Heart right ventricle (tissue), 16 donors: ENCODE results near the gene CLBA1. TPM values are rescaled to one million over a fixed set of nuclear protein-coding genes. Genes with fewer than 3 reads are reported as not detected.

Experiments used
- ATAC-seq, 8 donors: fragments of 200-7000 bp; cut with Tn5 transposase; one replicate each; pipeline ENCODE4 v1.9.1; 2020; ENCODE audit warnings: mild to moderate bottlenecking in 8 of 8, moderate library complexity in 8 of 8, moderate number of reproducible peaks in 1 of 8
- DNase-seq, 2 donors: peaks; one replicate each; pipeline ENCODE4 v3.0.0-alpha.2; 2020
- H3K27ac ChIP-seq, 10 donors: fragments of 200-600 bp; sonication (generic) in 2 of 10; one replicate each; pipeline versions ENCODE4 v1.5.0 to v1.8.0; 2020 to 2022; ENCODE audit warnings: mild to moderate bottlenecking in 3 of 10
- H3K27me3 ChIP-seq, 7 donors: fragments of 200-600 bp; one replicate each; pipeline ENCODE4 v1.8.0; 2021 to 2022; ENCODE audit warnings: mild to moderate bottlenecking in 2 of 7
- H3K36me3 ChIP-seq, 9 donors: fragments of 200-600 bp; sonication (generic) in 1 of 9; one replicate each; pipeline versions ENCODE4 v1.5.0 to v1.8.0; 2020 to 2022; ENCODE audit warnings: mild to moderate bottlenecking in 2 of 9
- H3K4me1 ChIP-seq, 9 donors: fragments of 200-600 bp; sonication (generic) in 1 of 9; one replicate each; pipeline versions ENCODE4 v1.5.0 to v1.8.0; 2020 to 2022; ENCODE audit warnings: mild to moderate bottlenecking in 4 of 9
- H3K4me3 ChIP-seq, 10 donors: fragments of 200-600 bp; sonication (generic) in 2 of 10; one replicate each; pipeline versions ENCODE4 v1.5.0 to v1.8.0; 2020 to 2022; ENCODE audit warnings: mild to moderate bottlenecking in 7 of 10, moderate library complexity in 2 of 10
- H3K9me3 ChIP-seq, 11 donors: fragments of 200-600 bp in 10 of 11; sonication (generic) in 2 of 11; one replicate each; pipeline versions ENCODE4 v1.5.0 to v1.8.0; 2013 to 2022; ENCODE audit warnings: mild to moderate bottlenecking in 2 of 11, control low read depth in 1 of 11, moderate library complexity in 1 of 11
- CTCF ChIP-seq, 9 donors: fragments of 200-600 bp; sonication (generic) in 2 of 9; IDR thresholded peaks; one replicate each; pipeline versions ENCODE4 v1.5.0 to v1.8.0; 2021 to 2022; ENCODE audit warnings: antibody characterized with exemption in 9 of 9, mild to moderate bottlenecking in 5 of 9, moderate library complexity in 1 of 9
- WGBS, 2 donors: extraction: QIAGEN DNeasy Blood & Tissue Kit; methylation state at CpG; one replicate each; pipeline ENCODE4 v1.1.7; 2013; ENCODE audit warnings: inconsistent platforms in 1 of 2; 5-methylcytosine and 5-hydroxymethylcytosine counted together
- intact Hi-C, 10 donors: fragments of 100-400 bp; cut with DNase I; formaldehyde crosslinking; loops; one replicate each; pipeline versions ENCODE4 v1.11.1 to v1.14.2; 2022
- polyA plus RNA-seq, 2 donors: library from polyadenylated mRNA; stranded (reverse); fragments of 200-250 nt; gene quantifications; one replicate each; pipeline ENCODE4 v1.2.3, GENCODE V29; 2013
- total RNA-seq, 10 donors: library from RNA; stranded (reverse); fragmentation: NEBNext Ultra II Directional in 3 of 10; extraction: Animal tissue kit (Norgen Biotek cat#: 25700) in 3 of 10; gene quantifications; one replicate each; pipeline versions ENCODE4 v1.2.1 to v1.2.4, GENCODE V29; 2021 to 2023
- donor health status: Arrhythmogenic right ventricular cardiomyopathy.
- donor health status: ischemic (EF 13 %, LVEDD 7.1; RV severe dilation, severe dysfunction).
- donor health status: healthy with polysubstance abuse.
- donor health status: DM: no; HTN: yes; CAD: no.
- donor health status: DM: no; HTN: no; CAD: no.
- donor health status: ischemic (EF 25% LVEDD 6.9; RV normal size, moderate dysfunction).
- donor health status: ischemic (EF 25% LVEDD 5.7; RV mildly dilated, moderate dysfunction).
- donor health status: healthy.
- donor health status: DM: yes; HTN: yes; CAD: no.
- donor health status: Ischemic cardiomyopathy.
- donor health status: ischemic (EF 35%, LVEDD 5.7; RV mildly dilated, moderate dysfunction).
- donor health status: nonischemic (EF 11% LVEDD 7.7; RV severe dilation, severe dysfunction).
- donor health status: DM: yes; HTN: yes; CAD: no.
- donor health status: PGD.
- donor health status: ischemic (EF 29% LVEDD 5.4; RV normal size, mild dysfunction).
- donor health status: nonischemic (EF 23%, LVEDD 6.1; RV moderate dilation, normal function).

CLBA1 gene
- total and polyA plus RNA-seq, 12 donors, result 1.2 to 3.5 (median 2.6) TPM

GRCh38 chr14:104971447-104972240 lies 13.9 kb upstream of the CLBA1 start:
- intact Hi-C loops, result loop anchor here in 2 of 10 donors (10.0 kb wide), 3 partner anchors 77 to 383 kb away; no protein-coding TSS in a partner anchor
- Histone ChIP-seq H3K27ac (peak overlapping the region in 4 of 10 donors; percentile 37 to 79 (median 70)), H3K36me3 (no peaks in the 10 kb centered on the region), H3K4me3 (no peak overlapping the region), H3K9me3 (no peaks in the 10 kb centered on the region), H3K27me3 (peaks cover 0 to 39% (median 9%) of the 10 kb centered on the region in 7 donors), H3K4me1 (peaks cover 29 to 99% (median 70%) of the 10 kb centered on the region in 9 donors)
- WGBS, 2 donors, result 94 to 98% methylated on average over 12 of the region's 12 CpGs
- peak in 1 of 2 donors; percentile 12 for DNase-seq
- ATAC-seq, result no peak
- no peak for TF ChIP-seq CTCF (IDR thresholded peaks at IDR 0.05)

- H3K4me1 ChIP-seq, result peaks cover 22 to 99% (median 67%) of the 10 kb centered on the region in 9 donors
- ATAC-seq, result no peak
- intact Hi-C loops, result loop anchor here in 2 of 10 donors (10.0 kb wide), 3 partner anchors 78 to 382 kb away; no protein-coding TSS in a partner anchor
Measured at GRCh38 chr14:104972301-104973134, 13.1 kb upstream of the CLBA1 start.

GRCh38 chr14:104973135-104973384 lies 12.5 kb upstream of the CLBA1 start:
- Histone ChIP-seq H3K4me1 (peaks cover 21 to 98% (median 66%) of the 10 kb centered on the region in 9 donors), H3K9me3 (no peaks in the 10 kb centered on the region), H3K36me3 (no peaks in the 10 kb centered on the region), H3K4me3 (no peak overlapping the region), H3K27me3 (peaks cover 0 to 39% (median 13%) of the 10 kb centered on the region in 7 donors), H3K27ac (peak overlapping the region; percentile 23 to 79 (median 62))
- WGBS, 2 donors, result 72 to 77% methylated on average over 12 of the region's 12 CpGs
- intact Hi-C loops, result loop anchor here in 2 of 10 donors (10.0 kb wide), 3 partner anchors 78 to 382 kb away; no protein-coding TSS in a partner anchor
- TF ChIP-seq CTCF (IDR thresholded peaks at IDR 0.05), result no peak
- DNase-seq (peak; percentile 51 to 73), ATAC-seq (peak in 4 of 8 donors; percentile 8 to 75 (median 52))

More at GRCh38 chr14:104972301-104973134, 13.1 kb upstream of the CLBA1 start:
- H3K9me3 ChIP-seq, result no peaks in the 10 kb centered on the region
- no peak for TF ChIP-seq CTCF (IDR thresholded peaks at IDR 0.05)
- DNase-seq, result peak in 1 of 2 donors; percentile 11
- H3K27ac ChIP-seq, result peak overlapping the region; percentile 23 to 79 (median 62)
- H3K27me3 ChIP-seq, result peaks cover 0 to 39% (median 13%) of the 10 kb centered on the region in 7 donors
- no peak overlapping the region for H3K4me3 ChIP-seq
- H3K36me3 ChIP-seq, result no peaks in the 10 kb centered on the region
- 89 to 91% methylated on average over 28 of the region's 28 CpGs for WGBS, 2 donors
